PC-9 (cell line): ENCODE results near the gene SPTLC1. TPM values are rescaled to one million over a fixed set of nuclear protein-coding genes. Genes with fewer than 3 reads are reported as not detected.
"Not testable (repeated sequence)": the region's sequence is repeated elsewhere in the genome, so short reads cannot be mapped to it uniquely, and the experiment has no call there.

Experiments
- BruUV-seq: library from RNA; stranded (reverse); fragments of 400-500 nt; replicated peaks from 2 replicates; lab custom pipeline; 2021; lab: Mats Ljungman, UMichigan
- CTCF ChIA-PET: fragments of 300-600 bp; sonication (Branson Sonifier 250); formaldehyde crosslinking; loops from one replicate; lab custom pipeline; 2022; ENCODE audit warnings: antibody characterized with exemption; lab: Charles Lee
- POLR2A ChIA-PET: fragments of 300-600 bp; sonication (Branson Sonifier 250); formaldehyde crosslinking; loops from one replicate; lab custom pipeline; 2022; ENCODE audit warnings: antibody characterized with exemption; ENCODE audit not compliant: unreplicated experiment; lab: Charles Lee
- DNase-seq, 2 experiments: peaks; one replicate each; pipeline versions ENCODE4 v3.0.0 to v3.0.0-alpha.2; 2015 to 2022; ENCODE audit warnings: mixed read lengths in 1 of 2
- H2AFZ ChIP-seq: fragments of 200-600 bp; sonication (generic); 2 replicates; pipeline ENCODE4 v1.8.1; 2017; ENCODE audit warnings: antibody characterized with exemption
- H3F3A ChIP-seq: fragments of 200-600 bp; sonication (generic); 2 replicates; pipeline ENCODE4 v1.8.1; 2017; ENCODE audit warnings: antibody characterized with exemption, mild to moderate bottlenecking, low read depth; ENCODE audit not compliant: insufficient read depth
- H3K27ac ChIP-seq: fragments of 200-600 bp; sonication (generic); 2 replicates; pipeline ENCODE4 v1.6.1; 2016; ENCODE audit warnings: mixed run types
- H3K27me3 ChIP-seq: fragments of 200-600 bp; sonication (generic); 2 replicates; pipeline ENCODE4 v1.6.1; 2016; ENCODE audit warnings: low read depth, mixed run types; ENCODE audit not compliant: insufficient read depth
- H3K36me3 ChIP-seq: fragments of 200-600 bp; sonication (generic); 2 replicates; pipeline ENCODE4 v1.6.1; 2016; ENCODE audit warnings: low read depth, mixed run types
- H3K4me1 ChIP-seq: fragments of 200-600 bp; sonication (generic); replicated peaks from 2 replicates; pipeline ENCODE4 v1.6.1; 2016; ENCODE audit warnings: mixed run types; ENCODE audit not compliant: insufficient read depth
- H3K4me2 ChIP-seq: fragments of 200-600 bp; sonication (generic); 2 replicates; pipeline ENCODE4 v1.6.1; 2017; ENCODE audit warnings: mixed run types
- H3K4me3 ChIP-seq: fragments of 200-600 bp; sonication (generic); 2 replicates; pipeline ENCODE4 v1.6.1; 2016; ENCODE audit warnings: mixed run types
- H3K79me2 ChIP-seq: fragments of 200-600 bp; sonication (generic); 2 replicates; pipeline ENCODE4 v1.6.1; 2017; ENCODE audit warnings: low read depth, mixed run types
- H3K9me2 ChIP-seq: fragments of 200-600 bp; sonication (generic); 2 replicates; pipeline ENCODE4 v1.8.1; 2017; ENCODE audit warnings: mild to moderate bottlenecking; ENCODE audit not compliant: insufficient read depth
- H3K9me3 ChIP-seq: fragments of 200-600 bp; sonication (generic); 2 replicates; pipeline ENCODE4 v1.8.1; 2016; ENCODE audit warnings: low read depth; ENCODE audit not compliant: insufficient read depth
- H4K20me1 ChIP-seq: fragments of 200-600 bp; sonication (generic); 2 replicates; pipeline ENCODE4 v1.8.1; 2017; ENCODE audit not compliant: insufficient read depth
- EZH2 ChIP-seq: fragments of 200-600 bp; sonication (generic); IDR thresholded peaks from 2 replicates; pipeline ENCODE4 v1.8.0; 2017; ENCODE audit warnings: antibody characterized with exemption, low read depth
- intact Hi-C: fragments of 100-400 bp; cut with micrococcal nuclease; formaldehyde crosslinking; loops from one replicate; pipeline ENCODE4 v1.10.0; 2022; ENCODE audit not compliant: unreplicated experiment
- total RNA-seq: library from RNA; stranded (reverse); gene quantifications from 2 replicates; pipeline ENCODE4 v1.2.3, GENCODE V29; 2021
- TF ChIP-seq, protein P1 (sequence below): fragments of 200-600 bp; sonication (generic); conservative IDR thresholded peaks from 2 replicates; pipeline ENCODE4 v1.6.1; 2017; ENCODE audit warnings: mixed run types, antibody characterized with exemption, mild to moderate bottlenecking, moderate library complexity

SPTLC1 gene
- total RNA-seq, 1 experiment from 2014 or later = 103 TPM

DNA sequence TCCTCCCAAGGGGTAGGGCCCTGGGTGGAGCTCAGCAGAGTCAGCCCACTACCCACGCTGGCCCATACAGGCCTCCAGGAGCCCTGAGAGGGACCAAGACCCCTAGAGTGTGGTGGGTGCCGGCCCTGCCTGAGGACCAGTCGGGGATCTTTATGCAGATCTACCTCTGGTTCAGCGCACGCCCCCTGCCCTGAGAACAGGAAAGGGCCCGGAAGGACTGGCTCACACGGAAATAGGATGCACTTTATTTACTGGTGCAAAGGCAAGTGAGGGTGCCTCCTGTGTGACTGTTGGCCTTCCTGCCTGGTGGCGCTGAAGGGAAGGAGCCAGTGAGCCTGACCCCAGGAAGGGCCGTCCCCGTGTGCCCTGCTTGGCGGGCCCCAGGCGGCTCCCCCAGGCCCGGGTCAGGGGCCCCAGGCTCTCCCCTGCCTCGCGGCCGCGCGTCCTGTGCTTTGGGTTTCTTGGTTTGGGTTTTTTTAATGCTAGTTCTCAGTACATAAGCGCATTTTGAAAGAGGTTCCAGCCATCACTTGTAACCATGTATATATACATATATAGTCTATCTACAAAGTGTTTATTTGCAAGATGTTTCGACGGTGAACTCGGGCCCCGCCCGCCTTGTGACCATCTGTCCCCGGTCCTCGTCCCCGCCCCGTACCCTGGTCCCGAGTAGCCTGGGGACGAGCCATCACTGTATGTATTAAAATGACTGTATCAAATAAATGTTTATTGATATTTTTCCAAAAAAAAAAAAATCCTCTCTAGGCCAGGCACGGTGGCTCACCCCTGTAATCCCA is 88.8 kb downstream of the SPTLC1 start:
- Histone ChIP-seq H3K79me2 (no peaks in the 10 kb centered on the region), H3K27ac (no peak overlapping the region), H3K27me3 (no peaks in the 10 kb centered on the region), H2AFZ (no peak overlapping the region), H3K4me3 (no peak overlapping the region), H4K20me1 (no peaks in the 10 kb centered on the region), H3F3A (no peaks in the 10 kb centered on the region), H3K9me3 (no peaks in the 10 kb centered on the region), H3K4me1 (no peaks in the 10 kb centered on the region), H3K36me3 (0 out of 2 replicates have a peak, but pooled peaks cover 5% of the 10 kb centered on the region), H3K4me2 (no peak overlapping the region), H3K9me2 (no peaks in the 10 kb centered on the region)
- CTCF ChIA-PET = no interaction called here
- intact Hi-C loops = loop anchor here (10.0 kb wide), 1 partner anchor 252 kb away; no protein-coding TSS in a partner anchor
- DNase-seq = no peak
- TF ChIP-seq, protein P1, sequence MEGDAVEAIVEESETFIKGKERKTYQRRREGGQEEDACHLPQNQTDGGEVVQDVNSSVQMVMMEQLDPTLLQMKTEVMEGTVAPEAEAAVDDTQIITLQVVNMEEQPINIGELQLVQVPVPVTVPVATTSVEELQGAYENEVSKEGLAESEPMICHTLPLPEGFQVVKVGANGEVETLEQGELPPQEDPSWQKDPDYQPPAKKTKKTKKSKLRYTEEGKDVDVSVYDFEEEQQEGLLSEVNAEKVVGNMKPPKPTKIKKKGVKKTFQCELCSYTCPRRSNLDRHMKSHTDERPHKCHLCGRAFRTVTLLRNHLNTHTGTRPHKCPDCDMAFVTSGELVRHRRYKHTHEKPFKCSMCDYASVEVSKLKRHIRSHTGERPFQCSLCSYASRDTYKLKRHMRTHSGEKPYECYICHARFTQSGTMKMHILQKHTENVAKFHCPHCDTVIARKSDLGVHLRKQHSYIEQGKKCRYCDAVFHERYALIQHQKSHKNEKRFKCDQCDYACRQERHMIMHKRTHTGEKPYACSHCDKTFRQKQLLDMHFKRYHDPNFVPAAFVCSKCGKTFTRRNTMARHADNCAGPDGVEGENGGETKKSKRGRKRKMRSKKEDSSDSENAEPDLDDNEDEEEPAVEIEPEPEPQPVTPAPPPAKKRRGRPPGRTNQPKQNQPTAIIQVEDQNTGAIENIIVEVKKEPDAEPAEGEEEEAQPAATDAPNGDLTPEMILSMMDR = no peak
- TF ChIP-seq EZH2 = no peak
- BruUV-seq = no TSS peak
- POLR2A ChIA-PET = no interaction called here

DNA sequence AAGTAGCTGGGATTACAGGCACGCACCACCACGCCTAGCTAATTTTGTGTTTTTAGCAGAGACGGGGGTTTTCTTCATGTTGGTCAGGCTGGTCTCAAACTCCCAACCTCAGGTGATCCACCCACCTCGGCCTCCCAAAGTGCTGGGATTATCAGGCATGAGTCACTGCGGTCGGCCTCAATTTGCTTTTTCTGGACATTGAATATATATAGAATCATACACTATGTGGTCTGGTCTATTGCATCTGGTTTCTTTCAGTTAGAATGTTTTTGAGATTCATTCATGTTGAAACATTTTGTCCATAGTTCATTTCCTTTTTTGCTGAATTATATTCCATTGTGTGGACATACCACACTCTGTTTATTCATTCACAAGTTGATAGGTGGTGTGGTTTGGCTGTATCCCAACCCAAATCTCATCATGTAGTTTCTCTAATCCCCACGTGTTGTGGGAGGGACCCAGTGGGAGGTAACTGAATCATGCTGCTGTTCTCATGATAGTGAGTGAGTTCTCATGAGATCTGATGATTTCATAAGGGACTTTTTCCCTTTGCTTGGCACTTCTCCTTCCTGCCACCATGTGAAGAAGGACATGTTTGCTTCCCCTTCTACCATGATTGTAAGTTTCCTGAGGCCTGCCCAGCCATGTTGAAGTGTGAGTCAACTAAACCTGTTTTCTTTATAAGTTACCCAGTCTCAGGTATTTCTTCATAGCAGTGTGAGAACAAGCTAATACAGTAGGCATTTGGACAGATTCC is 93.2 kb downstream of the SPTLC1 start:
- intact Hi-C loops = loop anchor here (10.0 kb wide), 1 partner anchor 247 kb away; no protein-coding TSS in a partner anchor
- H3K9me3 ChIP-seq, H3K9me2 ChIP-seq, H3F3A ChIP-seq, H2AFZ ChIP-seq, H3K79me2 ChIP-seq, H4K20me1 ChIP-seq, BruUV-seq, H3K36me3 ChIP-seq, H3K4me1 ChIP-seq, H3K4me2 ChIP-seq, DNase-seq, H3K4me3 ChIP-seq, POLR2A ChIA-PET, H3K27ac ChIP-seq: not testable (repeated sequence)
- H3K27me3 ChIP-seq = peaks cover 26% of the 10 kb centered on the region; the same call in 1 of the 2 replicates
- CTCF ChIA-PET = interaction anchor here (0.8 kb wide), 1 partner anchor 345 kb away, joined by 3 read pairs; no protein-coding TSS in a partner anchor

DNA sequence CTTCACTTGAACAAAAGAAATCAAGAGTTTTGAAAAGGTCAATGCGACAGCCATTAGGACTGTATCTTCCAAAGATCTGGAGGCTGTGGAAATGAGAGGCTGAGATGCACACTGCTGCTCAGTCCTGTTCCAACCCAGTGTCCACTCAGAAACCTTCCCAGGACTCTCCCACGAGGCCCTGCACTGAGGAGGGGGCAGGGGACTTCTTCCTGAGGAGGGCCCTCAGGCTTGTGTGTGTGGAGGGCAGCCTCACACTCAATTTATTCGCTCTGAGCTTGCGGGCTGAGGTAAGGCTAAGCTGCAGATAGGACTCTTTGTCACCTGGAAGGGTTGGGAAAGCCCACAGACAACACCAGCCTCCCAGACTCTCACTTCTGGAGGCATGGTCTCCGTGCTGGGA is 95.6 kb downstream of the SPTLC1 start:
- H3K4me2 ChIP-seq = no peak overlapping the region
- no peak overlapping the region for H3K4me3 ChIP-seq
- H3K4me1 ChIP-seq = no peaks in the 10 kb centered on the region
- POLR2A ChIA-PET = no interaction called here
- H2AFZ ChIP-seq = no peak overlapping the region
- no TSS peak for BruUV-seq
- CTCF ChIA-PET = no interaction called here
- H3K9me2 ChIP-seq = no peaks in the 10 kb centered on the region
- H3K27me3 ChIP-seq = peaks cover 35% of the 10 kb centered on the region; the same call in 1 of the 2 replicates
- H3K36me3 ChIP-seq = no peaks in the 10 kb centered on the region
- no peaks in the 10 kb centered on the region for H3K79me2 ChIP-seq
- no peak overlapping the region for H3K27ac ChIP-seq
- no peak for DNase-seq
- H4K20me1 ChIP-seq = no peaks in the 10 kb centered on the region
- no peaks in the 10 kb centered on the region for H3K9me3 ChIP-seq
- no peaks in the 10 kb centered on the region for H3F3A ChIP-seq
- intact Hi-C loops = loop anchor here (10.0 kb wide), 1 partner anchor 245 kb away; no protein-coding TSS in a partner anchor
- TF ChIP-seq EZH2 = no peak
- TF ChIP-seq, protein P1 = no peak
